Muscle layer of duodenum (tissue), 2 donors: Measurements from ENCODE around the gene TNFRSF4.
"Not testable (repeated sequence)": the region's sequence is repeated elsewhere in the genome, so short reads cannot be mapped to it uniquely, and the experiment has no call there.

ENCODE experiments used
- H3K27ac ChIP-seq: one replicate; pipeline ENCODE4 v1.7.0; 2013; ENCODE audit warnings: mild to moderate bottlenecking, low read length
- H3K27me3 ChIP-seq: one replicate; pipeline ENCODE4 v1.7.0; 2013; ENCODE audit warnings: low read depth, mild to moderate bottlenecking, control low read depth, low read length
- H3K36me3 ChIP-seq, 2 donors: one replicate each; pipeline ENCODE4 v1.7.0; 2013; ENCODE audit warnings: low read length in 2 of 2, control low read depth in 1 of 2, mild to moderate bottlenecking in 1 of 2; ENCODE audit not compliant: insufficient read depth in 2 of 2, control insufficient read depth in 1 of 2
- H3K4me1 ChIP-seq, 2 donors: one replicate each; pipeline ENCODE4 v1.7.0; 2013; ENCODE audit warnings: low read length in 2 of 2, mild to moderate bottlenecking in 2 of 2, control low read depth in 1 of 2, moderate library complexity in 1 of 2; ENCODE audit not compliant: insufficient read depth in 2 of 2, control insufficient read depth in 1 of 2
- H3K4me3 ChIP-seq, 2 donors: one replicate each; pipeline ENCODE4 v1.7.0; 2013; ENCODE audit warnings: low read length in 2 of 2, low read depth in 1 of 2, mild to moderate bottlenecking in 1 of 2
- H3K9me3 ChIP-seq, 2 donors: one replicate each; pipeline ENCODE4 v1.7.0; 2013; ENCODE audit warnings: low read length in 2 of 2, control low read depth in 1 of 2, mild to moderate bottlenecking in 1 of 2; ENCODE audit not compliant: control insufficient read depth in 1 of 2
- donor health status: healthy.

The TNFRSF4 gene

DNA sequence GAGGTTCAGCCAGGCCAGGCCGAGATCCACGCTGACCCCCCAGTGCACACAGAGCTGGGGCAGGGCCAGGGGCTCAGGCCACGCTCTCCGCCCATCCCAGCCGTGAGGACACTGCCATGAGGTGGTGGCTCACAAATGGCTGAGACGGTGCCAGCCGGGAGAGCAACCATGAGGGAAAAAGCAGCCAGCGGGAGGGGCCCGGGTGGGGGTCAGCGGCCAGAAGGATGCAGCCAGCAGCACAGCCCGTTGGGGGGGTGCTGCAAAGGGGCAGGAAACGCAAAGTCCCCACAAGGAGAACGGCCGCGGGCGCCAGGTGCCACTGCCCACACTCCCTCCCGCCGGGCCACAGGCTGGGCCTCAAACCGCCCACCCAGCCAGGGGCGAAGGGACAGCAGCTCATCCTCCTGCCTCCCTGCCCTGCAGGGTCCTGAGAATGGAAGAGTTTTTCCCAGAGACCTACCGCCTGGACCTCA is 32.0 kb downstream of the TNFRSF4 start:
- peaks cover 2% of the 10 kb centered on the region for H3K27me3 ChIP-seq
- no peak overlapping the region for H3K27ac ChIP-seq
- H3K4me3 ChIP-seq: no peak overlapping the region
- H3K36me3 ChIP-seq: no peaks in the 10 kb centered on the region
- no peaks in the 10 kb centered on the region for H3K4me1 ChIP-seq
- no peaks in the 10 kb centered on the region for H3K9me3 ChIP-seq

DNA sequence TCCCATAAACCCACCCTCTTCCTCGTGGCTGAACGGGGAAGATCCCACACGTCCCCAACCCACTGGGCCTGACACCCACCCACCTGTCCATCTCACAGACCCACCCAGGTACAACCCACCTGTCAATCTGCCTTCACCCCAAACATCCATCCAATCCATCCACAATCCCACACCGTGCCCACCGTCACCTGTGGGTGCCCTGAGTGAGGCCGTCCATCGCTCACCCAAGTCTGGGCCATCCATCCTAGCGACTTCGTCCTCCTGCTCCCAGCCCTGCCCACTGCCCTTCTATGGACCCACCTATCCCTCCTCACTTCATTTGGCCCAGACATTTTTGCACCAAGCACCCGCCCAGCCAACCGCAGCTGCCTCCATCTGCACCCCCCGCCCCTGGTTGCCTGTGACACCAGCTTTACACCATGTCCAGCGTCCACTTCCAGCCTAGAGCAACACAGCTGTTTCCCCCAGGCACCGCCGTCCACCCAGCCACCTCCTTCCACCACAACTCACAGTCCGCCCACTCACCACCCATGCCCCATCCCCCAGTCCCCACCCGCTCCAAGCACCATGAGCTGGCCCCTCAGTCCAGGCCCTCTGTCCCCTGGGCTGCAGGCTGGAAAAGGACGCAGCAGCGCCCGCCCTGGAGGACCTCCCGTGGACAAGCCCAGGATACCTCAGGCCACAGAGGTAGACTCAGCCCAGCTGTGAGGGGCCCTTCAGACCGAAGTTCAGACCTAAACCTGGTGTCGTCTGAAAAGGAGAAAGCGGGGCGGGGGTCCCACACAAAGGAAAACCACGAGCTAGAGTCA is 32.6 kb downstream of the TNFRSF4 start:
- H3K4me1 ChIP-seq: no peaks in the 10 kb centered on the region
- peaks cover 8% of the 10 kb centered on the region for H3K27me3 ChIP-seq
- H3K27ac ChIP-seq: no peak overlapping the region

DNA sequence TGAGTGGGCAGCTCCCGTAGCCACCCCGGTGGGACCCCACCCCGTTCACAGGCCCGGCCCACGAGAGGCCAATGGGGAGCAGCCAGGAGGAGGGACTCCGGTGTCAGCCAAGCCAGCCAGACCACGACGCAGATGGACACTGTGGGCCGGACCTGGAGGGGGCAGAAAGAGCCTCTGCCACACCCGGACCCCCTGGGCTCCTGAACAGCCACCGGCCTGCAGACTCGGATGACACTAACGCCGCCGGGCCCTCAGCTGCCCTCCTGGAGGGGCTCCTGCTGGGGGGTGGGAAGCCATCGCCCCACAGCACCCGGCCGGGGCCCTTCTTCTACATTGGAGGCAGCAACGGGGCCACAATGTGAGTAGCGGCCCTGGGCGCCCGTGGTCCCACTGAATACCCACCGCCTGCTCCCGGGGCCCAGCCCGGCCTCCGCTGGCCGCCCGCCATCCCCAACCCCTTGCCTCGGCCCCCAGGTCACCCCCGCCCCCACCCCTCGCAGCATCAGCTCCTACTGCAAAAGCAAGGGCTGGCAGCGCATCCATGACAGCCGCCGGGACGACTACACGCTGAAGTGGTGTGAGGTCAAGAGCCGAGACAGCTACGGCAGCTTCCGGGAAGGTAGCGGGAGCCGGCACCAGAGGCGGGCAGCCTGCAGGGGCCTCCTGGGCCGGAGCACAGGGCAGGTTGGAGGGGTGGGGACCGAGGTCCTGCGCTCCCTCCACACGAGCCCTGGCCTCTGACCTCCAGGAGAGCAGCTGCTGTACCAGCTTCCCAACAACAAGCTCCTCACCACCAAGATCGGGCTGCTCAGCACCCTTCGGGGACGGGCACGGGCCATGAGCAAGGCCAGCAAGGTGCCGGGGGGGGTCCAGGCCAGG is 33.7 kb downstream of the TNFRSF4 start:
- H3K27me3 ChIP-seq: peaks cover 9% of the 10 kb centered on the region
- H3K9me3 ChIP-seq: no peaks in the 10 kb centered on the region
- no peak overlapping the region for H3K27ac ChIP-seq
- no peak overlapping the region for H3K4me3 ChIP-seq
- no peaks in the 10 kb centered on the region for H3K4me1 ChIP-seq
- no peaks in the 10 kb centered on the region for H3K36me3 ChIP-seq

More for the DNA sequence above, 32.6 kb downstream of the TNFRSF4 start:
- Histone ChIP-seq H3K9me3 (no peaks in the 10 kb centered on the region), H3K4me3 (no peak overlapping the region), H3K36me3 (no peaks in the 10 kb centered on the region)

DNA sequence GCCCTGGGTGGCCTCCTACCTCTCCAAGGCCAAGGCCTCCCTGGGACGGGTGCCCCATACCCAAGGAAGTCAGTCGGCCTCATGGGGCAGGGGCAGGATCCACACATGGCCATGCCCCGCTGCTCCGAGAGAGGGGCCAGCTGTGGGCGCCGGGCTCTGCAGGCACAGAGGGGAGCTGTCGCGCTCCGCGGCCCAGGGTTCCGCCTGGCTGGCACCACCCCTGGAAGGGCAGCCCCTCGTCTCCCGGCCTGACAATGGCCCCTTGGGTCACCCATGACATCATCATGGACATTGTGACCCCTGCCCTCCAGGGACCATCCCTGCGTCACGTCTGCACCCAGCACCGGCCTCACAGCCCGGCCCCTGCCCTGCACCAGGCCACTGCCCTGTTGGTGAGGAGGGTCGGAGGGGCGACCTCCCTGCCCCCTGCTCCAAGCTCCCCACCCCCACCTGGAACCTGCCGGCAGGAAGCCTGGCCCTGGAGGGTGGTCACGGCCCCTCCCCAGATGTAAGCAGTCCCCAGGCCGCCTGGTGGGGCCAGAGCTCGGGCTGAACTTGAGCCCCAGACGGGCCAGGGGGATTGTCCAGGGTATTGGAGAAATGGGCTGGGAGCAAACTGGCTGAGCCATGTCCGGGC is 34.5 kb downstream of the TNFRSF4 start:
- H3K36me3 ChIP-seq: no peaks in the 10 kb centered on the region
- H3K27me3 ChIP-seq: peaks cover 9% of the 10 kb centered on the region
- H3K9me3 ChIP-seq: no peaks in the 10 kb centered on the region
- H3K4me3 ChIP-seq: no peak overlapping the region
- H3K27ac ChIP-seq: no peak overlapping the region
- no peaks in the 10 kb centered on the region for H3K4me1 ChIP-seq

DNA sequence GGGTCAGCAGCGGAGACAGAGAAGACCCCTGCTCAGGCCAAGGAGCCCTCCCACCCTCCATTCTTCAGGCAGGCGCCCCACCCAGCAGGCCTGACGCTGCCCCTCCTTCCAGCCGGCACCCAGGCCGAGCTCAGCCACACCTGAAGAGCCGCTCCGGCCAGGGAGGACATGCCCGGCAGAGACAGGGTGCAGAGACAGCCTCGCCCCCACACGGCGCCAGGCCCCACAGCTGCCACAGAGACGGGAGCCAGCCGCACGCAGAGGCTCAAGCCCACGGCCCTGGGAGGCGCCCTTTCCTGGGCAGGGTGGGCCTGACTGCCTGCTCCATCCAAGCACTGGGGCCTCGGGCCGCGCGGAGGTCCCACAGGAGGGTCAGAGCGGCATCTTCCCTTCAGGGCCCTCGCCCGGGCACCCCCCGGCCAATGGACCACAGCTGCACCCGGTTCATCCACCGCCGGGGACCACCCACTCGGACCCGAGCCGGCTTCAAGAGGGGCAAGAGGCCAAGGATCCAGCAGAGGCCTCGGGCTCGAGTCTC is 35.1 kb downstream of the TNFRSF4 start:
- Histone ChIP-seq H3K4me3 (no peak overlapping the region), H3K36me3 (no peaks in the 10 kb centered on the region), H3K27me3 (peaks cover 9% of the 10 kb centered on the region), H3K27ac (no peak overlapping the region), H3K4me1 (no peaks in the 10 kb centered on the region), H3K9me3 (no peaks in the 10 kb centered on the region)

DNA sequence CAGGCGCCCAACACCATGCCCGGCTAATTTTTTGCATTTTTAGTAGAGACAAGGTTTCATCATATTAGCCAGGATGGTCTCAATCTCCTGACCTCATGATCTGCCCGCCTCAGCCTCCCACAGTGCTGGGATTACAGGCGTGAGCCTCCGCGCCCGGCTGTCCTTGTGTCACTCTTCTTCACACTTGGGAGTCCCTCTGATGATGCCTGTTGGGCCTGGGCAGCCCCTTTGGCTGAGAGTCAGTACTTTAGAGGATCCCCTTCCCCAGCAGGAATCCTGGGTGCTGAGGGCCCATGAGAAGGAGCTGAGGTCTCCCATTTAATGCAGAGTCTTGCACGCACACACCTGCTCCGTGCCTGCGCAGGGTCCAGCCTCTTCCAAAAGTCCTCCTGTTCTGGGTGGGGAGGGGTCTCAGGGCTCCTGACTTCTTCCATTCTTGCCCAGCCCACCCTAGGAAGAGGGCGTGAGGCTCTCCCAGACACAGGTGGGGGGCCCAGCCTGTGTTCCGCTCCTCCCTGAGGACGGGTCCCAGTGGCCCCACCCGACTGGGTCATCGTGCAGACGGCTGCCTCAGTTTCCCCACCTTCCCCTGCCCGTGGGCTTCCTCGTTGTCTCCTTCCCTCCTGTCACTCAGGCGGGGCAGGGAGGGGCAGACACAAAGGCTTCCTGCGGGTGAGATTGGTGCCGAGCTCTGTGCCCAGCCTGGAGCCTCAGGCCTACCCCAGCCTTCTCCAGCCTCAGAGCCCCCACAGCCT is 36.3 kb downstream of the TNFRSF4 start:
- H3K4me3 ChIP-seq: no peak overlapping the region
- H3K9me3 ChIP-seq: no peaks in the 10 kb centered on the region
- H3K4me1 ChIP-seq: no peaks in the 10 kb centered on the region
- H3K27ac ChIP-seq: no peak overlapping the region
- peaks cover 15% of the 10 kb centered on the region for H3K27me3 ChIP-seq
- no peaks in the 10 kb centered on the region for H3K36me3 ChIP-seq

DNA sequence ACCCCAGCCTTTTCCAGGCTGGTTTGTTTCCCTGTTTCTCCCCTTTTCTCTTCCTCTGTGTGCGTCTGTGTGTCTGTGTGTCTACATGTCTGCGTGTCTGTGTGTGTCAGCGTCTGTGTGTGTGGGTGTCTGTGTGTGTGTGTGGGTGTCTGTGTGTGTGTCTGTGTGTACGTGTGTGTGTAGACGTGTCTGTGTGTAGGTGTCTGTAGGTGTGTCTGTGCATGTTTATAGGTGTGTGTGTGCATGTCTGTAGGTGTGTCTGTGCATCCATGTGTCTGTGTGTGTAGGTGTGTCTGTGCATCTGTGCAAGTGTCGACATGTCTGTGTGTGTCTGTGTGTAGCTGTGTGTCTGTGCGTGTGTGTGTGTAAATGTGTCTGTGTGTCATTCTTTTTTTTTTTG is 37.0 kb downstream of the TNFRSF4 start:
- H3K27ac ChIP-seq: no peak overlapping the region
- H3K4me3 ChIP-seq: no peak overlapping the region
- peaks cover 15% of the 10 kb centered on the region for H3K27me3 ChIP-seq
- no peaks in the 10 kb centered on the region for H3K36me3 ChIP-seq
- H3K9me3 ChIP-seq: no peaks in the 10 kb centered on the region
- no peaks in the 10 kb centered on the region for H3K4me1 ChIP-seq

DNA sequence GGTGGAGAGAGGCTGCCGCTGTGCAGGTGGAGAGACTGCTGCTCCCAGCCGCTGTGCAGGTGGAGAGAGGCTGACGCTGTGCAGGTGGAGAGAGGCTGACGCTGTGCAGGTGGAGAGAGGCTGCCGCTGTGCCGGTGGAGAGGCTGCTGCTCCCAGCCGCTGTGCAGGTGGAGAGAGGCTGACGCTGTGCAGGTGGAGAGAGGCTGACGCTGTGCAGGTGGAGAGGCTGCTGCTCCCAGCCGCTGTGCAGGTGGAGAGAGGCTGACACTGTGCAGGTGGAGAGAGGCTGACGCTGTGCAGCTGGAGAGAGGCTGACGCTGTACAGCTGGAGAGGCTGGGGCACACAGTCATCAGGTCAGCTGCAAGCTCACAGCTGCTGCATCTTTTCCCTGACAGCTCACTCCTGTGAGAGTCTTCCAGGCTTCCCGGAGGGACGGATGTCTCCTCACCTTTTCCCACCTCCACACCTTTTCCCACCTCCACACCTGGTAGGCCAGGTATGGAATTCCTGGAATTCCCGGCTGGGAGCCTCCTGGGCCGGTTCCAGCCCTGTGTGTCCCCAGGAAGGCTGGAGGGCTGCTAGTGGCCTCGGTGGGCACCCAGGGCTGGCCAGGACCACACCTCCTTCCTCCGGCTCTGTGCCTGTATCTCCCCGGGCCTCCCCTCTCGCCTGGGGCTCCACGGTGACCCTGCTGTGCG is 37.7 kb downstream of the TNFRSF4 start:
- H3K9me3 ChIP-seq, H3K4me3 ChIP-seq, H3K4me1 ChIP-seq, H3K27ac ChIP-seq, H3K36me3 ChIP-seq: not testable (repeated sequence)
- peaks cover 15% of the 10 kb centered on the region for H3K27me3 ChIP-seq

DNA sequence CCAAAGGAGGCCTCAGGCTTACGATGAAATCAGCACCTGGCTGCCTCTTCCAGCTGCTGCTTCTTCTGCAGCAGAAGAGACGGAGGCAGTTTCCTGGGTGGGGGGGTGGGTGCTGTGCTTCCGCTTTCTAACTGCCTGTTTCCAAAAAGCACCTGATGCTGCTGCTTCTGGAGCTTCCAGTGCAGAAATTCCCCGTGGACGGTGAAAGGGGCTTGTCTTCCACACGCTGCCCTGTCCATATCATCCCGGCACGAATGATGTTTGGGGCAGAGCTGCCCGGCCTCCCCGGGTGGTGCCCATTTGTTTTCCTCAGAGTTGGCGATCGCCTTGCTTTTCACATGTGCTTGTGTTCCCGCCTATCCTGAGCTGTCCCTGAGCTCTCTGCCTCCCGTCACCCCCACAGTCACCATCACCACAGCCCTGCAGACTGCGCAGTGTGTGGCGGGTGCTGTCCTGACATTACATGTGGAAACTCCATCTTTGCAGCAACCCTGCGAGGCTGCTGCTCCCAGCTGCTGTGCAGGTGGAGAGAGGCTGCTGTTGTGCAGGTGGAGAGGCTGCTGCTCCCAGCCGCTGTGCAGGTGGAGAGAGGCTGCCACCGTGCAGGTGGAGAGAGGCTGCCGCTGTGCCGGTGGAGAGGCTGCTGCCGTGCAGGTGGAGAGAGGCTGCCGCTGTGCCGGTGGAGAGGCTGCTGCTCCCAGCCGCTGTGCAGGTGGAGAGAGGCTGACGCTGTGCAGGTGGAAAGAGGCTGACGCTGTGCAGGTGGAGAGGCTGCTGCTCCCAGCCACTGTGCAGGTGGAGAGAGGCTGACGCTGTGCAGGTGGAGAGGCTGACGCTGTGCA is 38.5 kb downstream of the TNFRSF4 start:
- Histone ChIP-seq H3K27me3 (peaks cover 16% of the 10 kb centered on the region), H3K9me3 (no peaks in the 10 kb centered on the region), H3K4me1 (no peaks in the 10 kb centered on the region), H3K36me3 (no peaks in the 10 kb centered on the region), H3K4me3 (no peak overlapping the region), H3K27ac (no peak overlapping the region)
